Stimulated activated memory B cell treated with anti-CD40 and anti-IgM and Interleukin-4, amounts not matched to agents 10 μg/mL and 1 μg/mL and 100 μg/mL, for 72 hours (primary cell): ENCODE measurements around the gene ZNF438.
A peak's percentile ranks its signal among the peaks of the same experiment; 100 is the strongest.
"Not testable (repeated sequence)": the region's sequence is repeated elsewhere in the genome, so short reads cannot be mapped to it uniquely, and the experiment has no call there.

Source experiments
- ATAC-seq: fragments of 150-1000 bp; cut with Tn5 transposase; 2 replicates; pipeline ENCODE4 v1.10.0; 2021
- H3K27ac Mint-ChIP-seq: one replicate; pipeline ENCODE4 v1.8.0; 2022; ENCODE audit warnings: mild to moderate bottlenecking, mixed read lengths
- H3K27me3 Mint-ChIP-seq: one replicate; pipeline ENCODE4 v1.8.0; 2022; ENCODE audit warnings: mixed read lengths
- H3K36me3 Mint-ChIP-seq: one replicate; pipeline ENCODE4 v1.8.0; 2022; ENCODE audit warnings: mixed read lengths
- H3K4me1 Mint-ChIP-seq: one replicate; pipeline ENCODE4 v1.8.0; 2022; ENCODE audit warnings: mixed read lengths
- H3K4me3 Mint-ChIP-seq: one replicate; pipeline ENCODE4 v1.8.0; 2022; ENCODE audit warnings: mild to moderate bottlenecking, moderate library complexity, mixed read lengths
- H3K9me3 Mint-ChIP-seq: one replicate; pipeline ENCODE4 v1.8.0; 2022; ENCODE audit warnings: mixed read lengths

The ZNF438 gene

DNA sequence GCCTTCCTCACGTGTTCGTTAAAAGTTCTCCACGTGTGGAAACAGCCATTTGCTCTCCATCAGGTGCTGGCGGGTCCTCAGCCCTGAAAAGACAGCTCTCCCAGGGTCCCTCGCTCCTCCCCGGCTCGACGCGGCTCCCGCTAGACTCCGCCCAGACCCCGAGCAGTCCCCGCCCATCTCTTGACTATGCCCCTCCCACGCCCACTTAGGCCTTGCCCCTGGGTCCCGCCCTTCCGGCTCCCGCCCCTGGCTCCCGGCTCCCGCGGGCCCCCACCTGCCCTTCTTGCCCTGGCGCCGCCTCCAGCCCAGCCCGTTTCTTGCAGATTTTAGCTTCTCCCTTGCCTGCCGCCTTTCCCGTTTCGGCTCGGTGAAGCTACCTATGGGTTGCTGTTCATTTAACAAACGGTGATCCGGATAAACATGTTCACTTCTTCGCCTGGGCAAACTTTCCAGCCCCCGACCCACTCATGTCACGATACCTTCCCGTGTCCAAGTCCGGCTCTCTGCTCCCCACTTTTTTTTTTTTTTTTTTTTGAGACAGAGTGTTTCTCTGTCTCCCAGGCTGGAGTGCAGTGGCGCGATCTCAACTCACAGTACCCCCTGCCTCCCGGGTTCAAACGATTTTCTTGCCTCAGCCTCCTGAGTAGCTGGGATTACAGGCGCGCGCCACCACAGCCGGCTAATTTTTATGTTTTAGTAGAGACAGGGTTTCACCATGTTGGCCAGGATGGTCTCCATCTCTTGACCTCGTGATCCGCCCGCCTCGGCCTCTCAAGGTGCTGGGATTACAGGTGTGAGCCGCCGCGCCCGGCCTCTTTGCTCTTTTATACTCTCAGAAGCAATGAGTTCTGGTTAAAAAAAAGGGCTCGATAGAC lies 830 bp upstream of the ZNF438 start:
- H3K4me1 Mint-ChIP-seq = peaks cover 15% of the 10 kb centered on the region
- peak; percentile 94 for ATAC-seq
- H3K27me3 Mint-ChIP-seq = no peaks in the 10 kb centered on the region
- peak overlapping the region; percentile 94 for H3K27ac Mint-ChIP-seq
- H3K4me3 Mint-ChIP-seq = peak overlapping the region; percentile 89
- H3K9me3 Mint-ChIP-seq = no peaks in the 10 kb centered on the region
- H3K36me3 Mint-ChIP-seq = peaks cover 5% of the 10 kb centered on the region

- Mint-ChIP-seq H3K4me3 (peak overlapping the region; percentile 89), H3K27me3 (no peaks in the 10 kb centered on the region), H3K36me3 (peaks cover 5% of the 10 kb centered on the region), H3K27ac (peak overlapping the region; percentile 94), H3K4me1 (peaks cover 15% of the 10 kb centered on the region), H3K9me3 (no peaks in the 10 kb centered on the region)
- ATAC-seq = no peak
Measured at GRCh38 chr10:31031205-31031557, 484 bp downstream of the ZNF438 start.

GRCh38 chr10:31030800-31031199 lies 865 bp downstream of the ZNF438 start:
- no peak overlapping the region for H3K4me3 Mint-ChIP-seq
- no peaks in the 10 kb centered on the region for H3K9me3 Mint-ChIP-seq
- peak overlapping the region; percentile 94 for H3K27ac Mint-ChIP-seq

GRCh38 chr10:31030260-31030659 lies 1.4 kb downstream of the ZNF438 start:
- H3K27me3 Mint-ChIP-seq = no peaks in the 10 kb centered on the region
- no peak for ATAC-seq
- H3K4me3 Mint-ChIP-seq = no peak overlapping the region
- peaks cover 15% of the 10 kb centered on the region for H3K4me1 Mint-ChIP-seq
- H3K27ac Mint-ChIP-seq = no peak overlapping the region
- H3K9me3 Mint-ChIP-seq = no peaks in the 10 kb centered on the region
- H3K36me3 Mint-ChIP-seq = peaks cover 5% of the 10 kb centered on the region

More at GRCh38 chr10:31030800-31031199, 865 bp downstream of the ZNF438 start:
- Mint-ChIP-seq H3K36me3 (peaks cover 5% of the 10 kb centered on the region), H3K27me3 (no peaks in the 10 kb centered on the region), H3K4me1 (peaks cover 15% of the 10 kb centered on the region)
- no peak for ATAC-seq

- H3K4me3 Mint-ChIP-seq = no peak overlapping the region
- H3K4me1 Mint-ChIP-seq = peaks cover 15% of the 10 kb centered on the region
- ATAC-seq = no peak
- H3K27ac Mint-ChIP-seq = no peak overlapping the region
- no peaks in the 10 kb centered on the region for H3K9me3 Mint-ChIP-seq
- no peaks in the 10 kb centered on the region for H3K27me3 Mint-ChIP-seq
- H3K36me3 Mint-ChIP-seq = peaks cover 5% of the 10 kb centered on the region
Measured at GRCh38 chr10:31028081-31028480, 3.6 kb downstream of the ZNF438 start.

DNA sequence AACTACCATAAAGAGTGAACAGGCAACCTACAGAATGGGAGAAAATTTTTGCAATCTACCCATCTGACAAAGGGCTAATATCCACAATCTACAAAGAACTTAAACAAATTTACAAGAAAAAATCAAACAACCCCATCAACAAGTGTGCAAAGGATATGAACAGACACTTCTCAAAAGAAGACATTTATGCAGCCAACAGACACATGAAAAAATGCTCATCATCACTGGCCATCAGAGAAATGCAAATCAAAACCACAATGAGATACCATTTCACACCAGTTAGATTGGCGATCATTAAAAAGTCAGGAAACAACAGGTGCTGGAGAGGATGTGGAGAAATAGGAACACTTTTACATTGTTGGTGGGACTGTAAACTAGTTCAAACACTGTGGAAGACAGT lies 5.4 kb downstream of the ZNF438 start:
- H3K4me3 Mint-ChIP-seq, H3K36me3 Mint-ChIP-seq, H3K27ac Mint-ChIP-seq, H3K9me3 Mint-ChIP-seq, ATAC-seq, H3K4me1 Mint-ChIP-seq, H3K27me3 Mint-ChIP-seq: not testable (repeated sequence)

DNA sequence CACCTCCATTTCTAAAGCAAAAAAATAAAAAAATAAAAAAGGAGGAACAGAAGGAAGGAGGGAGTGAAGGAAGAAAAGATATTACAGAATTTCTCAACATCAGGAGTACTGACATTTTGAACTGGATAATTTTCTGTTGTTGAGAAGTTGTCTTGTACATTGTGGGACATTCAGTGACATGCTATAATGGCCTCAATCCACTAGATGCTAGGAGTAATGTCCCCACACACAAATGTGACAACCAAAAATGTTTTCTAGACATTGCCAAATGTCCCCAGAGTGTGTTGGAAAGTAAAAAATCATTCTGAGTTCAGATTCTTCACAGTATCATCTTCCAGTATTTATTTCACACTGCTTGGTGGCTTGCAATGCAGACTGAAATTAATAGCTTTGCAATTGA lies 6.5 kb downstream of the ZNF438 start:
- H3K27me3 Mint-ChIP-seq = no peaks in the 10 kb centered on the region
- no peak for ATAC-seq

GRCh38 chr10:31023558-31023957 lies 8.1 kb downstream of the ZNF438 start:
- no peak for ATAC-seq
- Mint-ChIP-seq H3K27ac (no peak overlapping the region), H3K9me3 (no peaks in the 10 kb centered on the region), H3K27me3 (no peaks in the 10 kb centered on the region), H3K36me3 (no peaks in the 10 kb centered on the region), H3K4me3 (no peak overlapping the region), H3K4me1 (no peaks in the 10 kb centered on the region)

More for the DNA sequence above, 6.5 kb downstream of the ZNF438 start:
- Mint-ChIP-seq H3K36me3 (peaks cover 5% of the 10 kb centered on the region), H3K9me3 (no peaks in the 10 kb centered on the region), H3K4me1 (peaks cover 7% of the 10 kb centered on the region), H3K27ac (no peak overlapping the region), H3K4me3 (no peak overlapping the region)

DNA sequence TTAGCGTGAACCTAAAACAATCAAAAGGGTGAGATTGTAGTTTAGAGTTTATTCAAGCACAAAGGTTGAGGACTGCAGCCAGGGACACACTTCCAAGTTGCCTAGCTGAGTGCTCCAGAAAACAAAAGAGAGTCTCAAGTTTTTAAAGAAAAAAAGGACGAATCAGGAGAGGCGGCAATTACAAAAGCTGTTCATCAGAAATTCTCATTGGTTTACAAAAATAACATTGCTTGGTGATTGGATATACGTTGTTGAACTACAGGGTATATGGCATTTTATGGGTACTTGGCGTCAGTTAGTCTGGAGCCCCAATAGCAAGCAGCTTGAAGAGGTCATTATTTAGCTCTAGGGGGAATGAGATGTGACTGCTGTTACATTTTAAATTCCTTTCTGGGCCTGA lies 11.5 kb downstream of the ZNF438 start:
- no peaks in the 10 kb centered on the region for H3K9me3 Mint-ChIP-seq
- H3K4me1 Mint-ChIP-seq = no peaks in the 10 kb centered on the region
- H3K27me3 Mint-ChIP-seq = no peaks in the 10 kb centered on the region
- no peaks in the 10 kb centered on the region for H3K36me3 Mint-ChIP-seq
- no peak overlapping the region for H3K27ac Mint-ChIP-seq
- H3K4me3 Mint-ChIP-seq = no peak overlapping the region
- ATAC-seq = no peak

DNA sequence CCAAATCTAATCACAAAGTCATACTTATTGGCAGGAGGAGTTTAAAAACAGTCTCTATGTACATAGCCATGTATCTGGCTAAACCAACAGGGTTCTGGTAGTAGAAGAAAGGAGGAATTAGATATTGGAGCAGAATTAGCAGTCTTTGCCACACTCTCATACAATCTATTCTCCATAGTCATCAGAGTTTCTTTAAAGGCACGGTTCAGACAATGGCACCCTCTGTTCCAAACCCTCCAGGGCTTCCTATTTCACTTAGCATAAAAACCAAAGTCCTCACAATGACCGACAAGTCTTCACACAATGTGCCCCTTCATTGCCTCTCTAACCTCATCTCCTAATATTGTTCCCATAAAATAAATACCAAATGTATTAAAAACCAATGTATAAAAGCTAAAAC lies 12.7 kb downstream of the ZNF438 start:
- Mint-ChIP-seq H3K36me3 (peaks cover 2% of the 10 kb centered on the region), H3K27me3 (no peaks in the 10 kb centered on the region), H3K9me3 (no peaks in the 10 kb centered on the region), H3K4me1 (no peaks in the 10 kb centered on the region), H3K4me3 (no peak overlapping the region), H3K27ac (no peak overlapping the region)
- no peak for ATAC-seq

DNA sequence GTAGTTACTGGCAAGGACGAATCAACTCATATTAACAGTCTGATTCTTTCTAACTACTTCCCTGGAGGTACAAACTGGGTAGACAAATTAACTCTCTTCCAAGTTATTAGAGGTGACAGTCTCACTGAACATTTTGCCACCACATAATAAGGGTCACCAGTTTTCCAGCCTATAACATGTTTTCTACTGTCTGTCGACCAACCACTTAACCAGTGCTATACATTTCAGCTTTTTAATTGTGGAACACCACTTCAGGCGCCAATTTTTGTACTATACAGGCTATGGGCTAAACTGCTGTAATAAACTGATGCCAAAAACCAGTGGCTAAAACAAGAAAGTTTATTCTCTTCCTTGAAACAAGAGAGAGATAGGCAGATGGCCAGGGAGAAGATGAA lies 13.3 kb downstream of the ZNF438 start:
- no peaks in the 10 kb centered on the region for H3K4me1 Mint-ChIP-seq
- no peak for ATAC-seq
- H3K27me3 Mint-ChIP-seq = no peaks in the 10 kb centered on the region
- no peak overlapping the region for H3K4me3 Mint-ChIP-seq
- peaks cover 4% of the 10 kb centered on the region for H3K9me3 Mint-ChIP-seq
- H3K36me3 Mint-ChIP-seq = peaks cover 9% of the 10 kb centered on the region
- H3K27ac Mint-ChIP-seq = no peak overlapping the region

DNA sequence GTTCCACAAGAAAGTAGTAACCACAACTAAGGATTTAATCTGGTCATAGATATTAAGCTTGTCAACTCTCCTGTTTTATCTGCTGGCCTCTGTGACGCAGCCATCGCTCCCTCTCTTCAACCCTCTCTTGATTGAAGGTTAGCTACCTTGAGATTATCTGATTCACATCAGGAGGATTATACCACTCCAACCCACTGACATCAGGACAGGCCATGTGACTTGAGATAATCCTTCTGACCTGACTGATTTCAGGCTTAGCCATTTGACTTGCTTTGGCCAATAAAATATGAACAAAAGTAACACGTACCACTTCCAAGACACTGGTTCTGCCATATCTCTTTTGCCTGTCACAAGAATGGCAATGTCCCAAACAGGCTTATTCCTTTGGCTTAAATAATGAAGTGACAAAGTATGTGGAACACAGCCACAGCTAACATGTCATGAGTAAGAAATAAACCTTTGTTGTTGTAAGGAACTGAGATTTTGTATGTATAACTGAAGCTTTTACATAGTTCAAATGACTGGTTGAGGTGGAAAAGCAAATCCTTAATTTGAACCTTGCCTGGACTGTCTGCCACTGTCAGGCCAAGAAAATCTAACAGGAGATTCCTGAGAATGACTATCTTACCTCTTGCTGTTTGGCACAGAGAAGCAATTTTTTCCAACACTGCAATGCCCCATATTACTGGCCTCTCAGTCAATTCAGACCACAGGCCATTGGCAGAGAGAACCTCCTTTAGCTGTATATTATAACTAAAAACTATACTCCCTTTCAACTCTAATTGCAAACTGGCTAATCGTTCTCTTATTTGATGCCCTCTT lies 13.9 kb downstream of the ZNF438 start:
- no peak for ATAC-seq
- H3K9me3 Mint-ChIP-seq = peaks cover 4% of the 10 kb centered on the region
- H3K27me3 Mint-ChIP-seq = no peaks in the 10 kb centered on the region
- H3K36me3 Mint-ChIP-seq = peaks cover 11% of the 10 kb centered on the region
- H3K4me1 Mint-ChIP-seq = no peaks in the 10 kb centered on the region
- no peak overlapping the region for H3K27ac Mint-ChIP-seq
- no peak overlapping the region for H3K4me3 Mint-ChIP-seq

DNA sequence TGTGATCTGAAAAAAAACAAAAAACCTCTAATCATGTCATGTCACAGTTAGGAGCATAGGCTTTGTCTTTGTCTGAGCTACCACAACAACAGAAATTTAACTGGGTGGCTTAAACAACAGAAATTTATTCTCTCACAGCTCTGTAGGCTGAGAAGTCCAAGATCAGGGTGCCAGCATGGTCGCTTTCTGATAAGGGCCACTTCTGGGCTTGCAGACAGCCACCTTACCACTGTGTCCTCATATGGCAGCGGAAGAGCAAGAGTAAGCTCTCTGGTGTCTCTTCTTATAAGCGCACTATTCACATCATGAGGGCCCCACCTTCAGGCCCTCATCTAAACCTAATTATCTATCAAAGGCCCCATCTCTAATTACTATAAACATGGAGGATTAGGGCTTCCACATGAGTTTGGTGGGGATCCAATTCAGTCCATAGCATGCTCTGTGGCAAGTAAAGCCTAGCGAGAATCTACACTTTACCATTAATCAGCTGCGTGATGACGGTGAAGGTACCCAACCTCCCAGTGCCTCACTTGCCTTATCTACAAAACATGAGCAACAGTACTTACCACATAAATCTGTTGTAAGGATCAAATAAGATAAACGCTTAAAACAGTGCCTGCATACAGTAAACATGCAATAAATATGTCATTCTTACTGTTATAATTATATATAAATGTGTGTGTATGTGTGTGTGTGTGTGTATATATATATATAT lies 17.3 kb downstream of the ZNF438 start:
- Mint-ChIP-seq H3K27ac (no peak overlapping the region), H3K4me3 (no peak overlapping the region), H3K27me3 (no peaks in the 10 kb centered on the region), H3K4me1 (no peaks in the 10 kb centered on the region), H3K36me3 (peaks cover 11% of the 10 kb centered on the region), H3K9me3 (peaks cover 8% of the 10 kb centered on the region)
- ATAC-seq = no peak

- H3K36me3 Mint-ChIP-seq = peaks cover 11% of the 10 kb centered on the region
- no peak for ATAC-seq
- H3K4me3 Mint-ChIP-seq = no peak overlapping the region
- H3K9me3 Mint-ChIP-seq = peaks cover 8% of the 10 kb centered on the region
- H3K27me3 Mint-ChIP-seq = no peaks in the 10 kb centered on the region
- H3K27ac Mint-ChIP-seq = no peak overlapping the region
- H3K4me1 Mint-ChIP-seq = no peaks in the 10 kb centered on the region
Measured at GRCh38 chr10:31013331-31013730, 18.3 kb downstream of the ZNF438 start.

GRCh38 chr10:31011665-31012022 lies 20.0 kb downstream of the ZNF438 start:
- Mint-ChIP-seq H3K4me3 (no peak overlapping the region), H3K9me3 (peaks cover 8% of the 10 kb centered on the region), H3K27me3 (no peaks in the 10 kb centered on the region), H3K27ac (no peak overlapping the region), H3K36me3 (peaks cover 11% of the 10 kb centered on the region), H3K4me1 (no peaks in the 10 kb centered on the region)
- no peak for ATAC-seq
